CD4-positive, CD25-positive, alpha-beta regulatory T cell (primary cell): Measurements from ENCODE around the gene MAP7D3. TPM values are rescaled to one million over a fixed set of nuclear protein-coding genes. Genes with fewer than 3 reads are reported as not detected.

Experiments used
- ATAC-seq, 2 donors: fragments of 150-1000 bp; cut with Tn5 transposase; one replicate each; pipeline ENCODE4 v1.10.0; 2021; ENCODE audit warnings: low read depth in 2 of 2, moderate number of reproducible peaks in 2 of 2, moderate library complexity in 1 of 2
- DNase-seq, 3 donors: peaks; one replicate each; pipeline versions ENCODE4 v3.0.0 to v3.0.0-alpha.2; 2012 to 2022; ENCODE audit warnings: mixed read lengths in 1 of 3
- H3K27ac ChIP-seq: one replicate; pipeline ENCODE4 v1.7.0; 2013; ENCODE audit warnings: mild to moderate bottlenecking, low read length; ENCODE audit not compliant: insufficient read depth, poor library complexity, severe bottlenecking
- H3K27me3 ChIP-seq: one replicate; pipeline ENCODE4 v1.7.0; 2013; ENCODE audit warnings: low read length; ENCODE audit not compliant: control insufficient read depth, insufficient read depth
- H3K36me3 ChIP-seq: one replicate; pipeline ENCODE4 v1.7.0; 2013; ENCODE audit warnings: mild to moderate bottlenecking, low read length, moderate library complexity; ENCODE audit not compliant: control insufficient read depth, insufficient read depth
- H3K4me1 ChIP-seq: 2 replicates; pipeline ENCODE4 v1.7.0; 2013; ENCODE audit warnings: mild to moderate bottlenecking, low read length; ENCODE audit not compliant: insufficient read depth, control insufficient read depth, poor library complexity, severe bottlenecking
- H3K4me3 ChIP-seq: one replicate; pipeline ENCODE4 v1.7.0; 2013; ENCODE audit warnings: low read depth, mild to moderate bottlenecking, low read length, moderate library complexity
- H3K9me3 ChIP-seq, 2 experiments: 1 replicate in 1 of 2; 2 replicates in 1 of 2; pipeline ENCODE4 v1.7.0; 2013; ENCODE audit warnings: low read length in 2 of 2, mild to moderate bottlenecking in 1 of 2, moderate library complexity in 1 of 2; ENCODE audit not compliant: control insufficient read depth in 2 of 2
- H3K27ac Mint-ChIP-seq, 3 donors: one replicate each; pipeline ENCODE4 v1.8.0; 2020 to 2022; ENCODE audit warnings: mild to moderate bottlenecking in 3 of 3, mixed read lengths in 3 of 3, moderate library complexity in 2 of 3
- H3K27me3 Mint-ChIP-seq: one replicate; pipeline ENCODE4 v1.8.0; 2022; ENCODE audit warnings: mild to moderate bottlenecking, mixed read lengths
- H3K36me3 Mint-ChIP-seq: one replicate; pipeline ENCODE4 v1.8.0; 2020; ENCODE audit warnings: mixed read lengths
- H3K4me1 Mint-ChIP-seq, 4 donors: one replicate each; pipeline ENCODE4 v1.8.0; 2020 to 2022; ENCODE audit warnings: mixed read lengths in 4 of 4, mild to moderate bottlenecking in 1 of 4
- H3K4me3 Mint-ChIP-seq, 4 donors: one replicate each; pipeline ENCODE4 v1.8.0; 2020 to 2022; ENCODE audit warnings: mild to moderate bottlenecking in 4 of 4, mixed read lengths in 4 of 4, moderate library complexity in 3 of 4
- H3K9me3 Mint-ChIP-seq, 7 donors: one replicate each; pipeline ENCODE4 v1.8.0; 2020 to 2022; ENCODE audit warnings: mixed read lengths in 7 of 7, mild to moderate bottlenecking in 3 of 7, moderate library complexity in 2 of 7
- polyA plus RNA-seq, 4 donors: library from polyadenylated mRNA; unstranded; fragments of 300-500 nt; fragmentation: Illumina TruSeq; gene quantifications; one replicate each; pipeline ENCODE4 v1.2.3, GENCODE V29; 2021
- total RNA-seq: library from RNA; stranded (reverse); gene quantifications from one replicate; pipeline ENCODE4 v1.2.3, GENCODE V29; 2022

MAP7D3 gene
- total and polyA plus RNA-seq, 5 donors from 2014 or later = 2.5 to 4.7 (median 3.1) TPM

GRCh38 chrX:136203438-136203837 is 47.8 kb downstream of the MAP7D3 start:
- ATAC-seq (no peak), DNase-seq (peak in 1 of 3 donors; percentile 22)
- Histone ChIP-seq H3K4me3 (no peak overlapping the region), H3K27ac (peak overlapping the region; percentile 23), H3K36me3 (no peaks in the 10 kb centered on the region), H3K9me3 (no peaks in the 10 kb centered on the region), H3K4me1 (no peaks in the 10 kb centered on the region), H3K27me3 (no peaks in the 10 kb centered on the region)
- Mint-ChIP-seq H3K4me3 (no peak overlapping the region), H3K27me3 (no peaks in the 10 kb centered on the region), H3K4me1 (peaks cover 0 to 23% (median 13%) of the 10 kb centered on the region in 4 donors), H3K9me3 (no peaks in the 10 kb centered on the region), H3K27ac (no peak overlapping the region), H3K36me3 (no peaks in the 10 kb centered on the region)

- H3K36me3 Mint-ChIP-seq = no peaks in the 10 kb centered on the region
These were observed 48.3 kb downstream of the MAP7D3 start for GRCh38 chrX:136202889-136203288.

GRCh38 chrX:136201601-136202000 is 49.6 kb downstream of the MAP7D3 start:
- H3K4me3 Mint-ChIP-seq = peak overlapping the region in 1 of 4 donors; percentile 21
- Histone ChIP-seq H3K4me3 (no peak overlapping the region), H3K4me1 (no peaks in the 10 kb centered on the region), H3K27ac (no peak overlapping the region), H3K36me3 (no peaks in the 10 kb centered on the region), H3K9me3 (no peaks in the 10 kb centered on the region), H3K27me3 (no peaks in the 10 kb centered on the region)
- H3K9me3 Mint-ChIP-seq = no peaks in the 10 kb centered on the region
- H3K27me3 Mint-ChIP-seq = no peaks in the 10 kb centered on the region
- peaks cover 0 to 21% (median 13%) of the 10 kb centered on the region in 4 donors for H3K4me1 Mint-ChIP-seq
- no peak overlapping the region for H3K27ac Mint-ChIP-seq
- no peaks in the 10 kb centered on the region for H3K36me3 Mint-ChIP-seq
- ATAC-seq (no peak), DNase-seq (no peak)

More at GRCh38 chrX:136202889-136203288, 48.3 kb downstream of the MAP7D3 start:
- DNase-seq (no peak), ATAC-seq (no peak)
- no peaks in the 10 kb centered on the region for H3K4me1 ChIP-seq
- Mint-ChIP-seq H3K27me3 (no peaks in the 10 kb centered on the region), H3K4me3 (no peak overlapping the region), H3K4me1 (peaks cover 0 to 23% (median 13%) of the 10 kb centered on the region in 4 donors), H3K9me3 (no peaks in the 10 kb centered on the region), H3K27ac (no peak overlapping the region)
- H3K27ac ChIP-seq = no peak overlapping the region
- H3K27me3 ChIP-seq = no peaks in the 10 kb centered on the region
- H3K9me3 ChIP-seq = no peaks in the 10 kb centered on the region
- no peak overlapping the region for H3K4me3 ChIP-seq
- H3K36me3 ChIP-seq = no peaks in the 10 kb centered on the region

- Histone ChIP-seq H3K27me3 (no peaks in the 10 kb centered on the region), H3K9me3 (no peaks in the 10 kb centered on the region), H3K4me3 (no peak overlapping the region), H3K36me3 (no peaks in the 10 kb centered on the region), H3K27ac (no peak overlapping the region), H3K4me1 (no peaks in the 10 kb centered on the region)
- peaks cover 0 to 21% (median 13%) of the 10 kb centered on the region in 4 donors for H3K4me1 Mint-ChIP-seq
- peak in 1 of 3 donors; percentile 48 for DNase-seq
- H3K27ac Mint-ChIP-seq = no peak overlapping the region
- no peaks in the 10 kb centered on the region for H3K27me3 Mint-ChIP-seq
- no peaks in the 10 kb centered on the region for H3K36me3 Mint-ChIP-seq
- no peak for ATAC-seq
- no peaks in the 10 kb centered on the region for H3K9me3 Mint-ChIP-seq
- H3K4me3 Mint-ChIP-seq = no peak overlapping the region
These were observed 50.7 kb downstream of the MAP7D3 start for GRCh38 chrX:136200466-136200865.

- Histone ChIP-seq H3K27ac (no peak overlapping the region), H3K36me3 (no peaks in the 10 kb centered on the region), H3K9me3 (no peaks in the 10 kb centered on the region), H3K27me3 (no peaks in the 10 kb centered on the region), H3K4me1 (no peaks in the 10 kb centered on the region), H3K4me3 (no peak overlapping the region)
- DNase-seq (no peak), ATAC-seq (no peak)
- Mint-ChIP-seq H3K9me3 (no peaks in the 10 kb centered on the region), H3K4me1 (peaks cover 0 to 13% (median 7%) of the 10 kb centered on the region in 4 donors), H3K4me3 (no peak overlapping the region), H3K36me3 (no peaks in the 10 kb centered on the region), H3K27ac (no peak overlapping the region), H3K27me3 (no peaks in the 10 kb centered on the region)
These were observed 51.8 kb downstream of the MAP7D3 start for GRCh38 chrX:136199365-136199764.

GRCh38 chrX:136198678-136199243 is 52.4 kb downstream of the MAP7D3 start:
- Histone ChIP-seq H3K27ac (no peak overlapping the region), H3K9me3 (no peaks in the 10 kb centered on the region), H3K36me3 (no peaks in the 10 kb centered on the region), H3K4me3 (no peak overlapping the region), H3K27me3 (no peaks in the 10 kb centered on the region), H3K4me1 (peaks cover 3% of the 10 kb centered on the region)
- H3K36me3 Mint-ChIP-seq = no peaks in the 10 kb centered on the region
- no peak for DNase-seq
- H3K4me3 Mint-ChIP-seq = no peak overlapping the region
- H3K4me1 Mint-ChIP-seq = peaks cover 0 to 12% (median 9%) of the 10 kb centered on the region in 4 donors
- ATAC-seq = no peak
- no peaks in the 10 kb centered on the region for H3K27me3 Mint-ChIP-seq
- H3K27ac Mint-ChIP-seq = no peak overlapping the region
- H3K9me3 Mint-ChIP-seq = peaks cover 0 to 2% (median 0%) of the 10 kb centered on the region in 7 donors

GRCh38 chrX:136198010-136198409 is 53.2 kb downstream of the MAP7D3 start:
- ATAC-seq (no peak), DNase-seq (no peak)
- H3K27me3 Mint-ChIP-seq = no peaks in the 10 kb centered on the region
- H3K9me3 Mint-ChIP-seq = peaks cover 0 to 2% (median 0%) of the 10 kb centered on the region in 7 donors
- Histone ChIP-seq H3K27ac (no peak overlapping the region), H3K36me3 (no peaks in the 10 kb centered on the region), H3K4me3 (no peak overlapping the region), H3K9me3 (no peaks in the 10 kb centered on the region), H3K27me3 (no peaks in the 10 kb centered on the region), H3K4me1 (peaks cover 7% of the 10 kb centered on the region)
- H3K36me3 Mint-ChIP-seq = no peaks in the 10 kb centered on the region
- H3K4me3 Mint-ChIP-seq = no peak overlapping the region
- H3K27ac Mint-ChIP-seq = no peak overlapping the region
- H3K4me1 Mint-ChIP-seq = peaks cover 0 to 11% (median 9%) of the 10 kb centered on the region in 4 donors

GRCh38 chrX:136196691-136197155 is 54.5 kb downstream of the MAP7D3 start:
- H3K4me3 Mint-ChIP-seq = no peak overlapping the region
- H3K27me3 Mint-ChIP-seq = no peaks in the 10 kb centered on the region
- no peaks in the 10 kb centered on the region for H3K27me3 ChIP-seq
- H3K36me3 ChIP-seq = no peaks in the 10 kb centered on the region
- no peak for DNase-seq
- H3K9me3 ChIP-seq = no peaks in the 10 kb centered on the region
- ATAC-seq = no peak
- peaks cover 7% of the 10 kb centered on the region for H3K4me1 ChIP-seq
- peaks cover 0 to 21% (median 16%) of the 10 kb centered on the region in 4 donors for H3K4me1 Mint-ChIP-seq
- H3K27ac ChIP-seq = no peak overlapping the region
- peaks cover 0 to 2% (median 0%) of the 10 kb centered on the region in 7 donors for H3K9me3 Mint-ChIP-seq
- no peak overlapping the region for H3K4me3 ChIP-seq
- H3K36me3 Mint-ChIP-seq = no peaks in the 10 kb centered on the region
- H3K27ac Mint-ChIP-seq = no peak overlapping the region
